ENCODE data around the gene C3orf18. TPM values are rescaled to one million over a fixed set of nuclear protein-coding genes. Genes with fewer than 3 reads are reported as not detected.

The C3orf18 gene
- total RNA-seq, 2 experiments from 2014 or later = 53.2 to 58.4 TPM

DNA sequence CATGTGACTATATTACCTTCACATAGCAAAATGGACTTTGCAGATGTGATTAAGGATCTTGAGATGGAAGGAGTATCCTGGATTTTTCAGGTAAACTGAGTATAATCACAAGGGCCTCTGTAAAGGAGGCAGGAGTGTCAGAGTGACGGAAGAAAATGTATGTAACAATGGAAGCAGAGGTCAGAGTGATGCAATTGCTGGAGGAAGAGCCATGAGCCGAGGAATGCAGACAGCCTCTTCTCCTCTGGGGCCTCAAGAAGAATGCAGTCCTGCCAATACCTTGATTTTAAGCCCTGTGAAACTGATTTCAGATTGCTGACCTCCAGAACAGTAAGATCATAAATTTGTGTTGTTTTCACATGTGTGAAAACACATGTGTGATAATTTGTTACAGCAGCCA, 16.8 kb upstream of the C3orf18 start:
- H3K36me3 Mint-ChIP-seq = peaks cover 44% of the 10 kb centered on the region
- no peak for DNase-seq
- POLR2A ChIA-PET = interaction anchor here (4.1 to 26.1 kb wide), 2 partner anchors 11 to 24 kb away, joined by 27 to 3572 read pairs; partner anchors contain the start of genes CISH and MAPKAPK3
- H3K4me1 Mint-ChIP-seq = peaks cover 70% of the 10 kb centered on the region
- H3K4me3 Mint-ChIP-seq = no peak overlapping the region
- H3K27ac Mint-ChIP-seq = peak overlapping the region; percentile 79
- no peak for ATAC-seq (ENCODE audit: low read depth)
- no peaks in the 10 kb centered on the region for H3K27me3 Mint-ChIP-seq
- H3K9me3 Mint-ChIP-seq = no peaks in the 10 kb centered on the region

DNA sequence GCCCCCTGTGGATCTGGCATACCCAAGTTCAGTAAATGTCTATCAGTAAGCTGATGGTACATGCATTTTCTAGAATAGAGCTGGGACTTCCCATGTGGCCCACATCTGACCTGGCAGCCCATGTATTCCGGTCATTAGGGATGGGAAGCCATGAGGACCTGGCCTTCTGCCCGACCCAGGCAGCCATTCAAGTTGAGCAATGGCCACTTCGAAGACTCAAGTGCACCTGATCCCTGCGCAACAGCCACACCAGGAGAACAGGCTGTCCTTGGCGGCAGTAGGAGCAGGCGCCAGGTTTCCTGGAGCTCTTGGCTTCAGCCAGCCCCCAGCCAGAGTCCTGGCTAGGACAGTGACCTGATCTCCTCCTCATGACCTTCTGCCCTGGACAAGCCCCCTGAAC, 16.4 kb upstream of the C3orf18 start:
- peaks cover 71% of the 10 kb centered on the region for H3K4me1 Mint-ChIP-seq
- POLR2A ChIA-PET = interaction anchor here (4.1 to 26.1 kb wide), 2 partner anchors 11 to 25 kb away, joined by 27 to 3572 read pairs; partner anchors contain the start of genes CISH and MAPKAPK3
- ATAC-seq (ENCODE audit: low read depth) = no peak
- peaks cover 49% of the 10 kb centered on the region for H3K36me3 Mint-ChIP-seq
- peak overlapping the region; percentile 79 for H3K27ac Mint-ChIP-seq
- H3K27me3 Mint-ChIP-seq = no peaks in the 10 kb centered on the region
- H3K9me3 Mint-ChIP-seq = no peaks in the 10 kb centered on the region
- no peak overlapping the region for H3K4me3 Mint-ChIP-seq
- DNase-seq = no peak

- Mint-ChIP-seq H3K9me3 (no peaks in the 10 kb centered on the region), H3K27ac (peak overlapping the region; percentile 85)
These were observed 14.5 kb upstream of the C3orf18 start for GRCh38 chr3:50582083-50582482.

GRCh38 chr3:50581459-50581842, 13.9 kb upstream of the C3orf18 start:
- Mint-ChIP-seq H3K27me3 (no peaks in the 10 kb centered on the region), H3K36me3 (peaks cover 57% of the 10 kb centered on the region), H3K4me1 (peaks cover 57% of the 10 kb centered on the region), H3K4me3 (no peak overlapping the region), H3K27ac (peak overlapping the region; percentile 85), H3K9me3 (no peaks in the 10 kb centered on the region)
- DNase-seq (no peak), ATAC-seq (ENCODE audit: low read depth) (no peak)
- POLR2A ChIA-PET = interaction anchor here (1.1 to 26.1 kb wide), 6 partner anchors 8 to 27 kb away, joined by 3 to 3572 read pairs (median 18); partner anchors contain the start of genes C3orf18, CISH, HEMK1 and MAPKAPK3

More at GRCh38 chr3:50582083-50582482, 14.5 kb upstream of the C3orf18 start:
- H3K36me3 Mint-ChIP-seq = peaks cover 59% of the 10 kb centered on the region
- POLR2A ChIA-PET = interaction anchor here (4.1 to 26.1 kb wide), 3 partner anchors 8 to 27 kb away, joined by 27 to 3572 read pairs (median 958); partner anchors contain the start of genes CISH and MAPKAPK3
- ATAC-seq (ENCODE audit: low read depth) (no peak), DNase-seq (no peak)
- H3K4me1 Mint-ChIP-seq = peaks cover 62% of the 10 kb centered on the region
- no peaks in the 10 kb centered on the region for H3K27me3 Mint-ChIP-seq
- no peak overlapping the region for H3K4me3 Mint-ChIP-seq

GRCh38 chr3:50580683-50581458, 13.3 kb upstream of the C3orf18 start:
- Mint-ChIP-seq H3K4me3 (no peak overlapping the region), H3K36me3 (peaks cover 59% of the 10 kb centered on the region), H3K27me3 (no peaks in the 10 kb centered on the region), H3K4me1 (peaks cover 59% of the 10 kb centered on the region), H3K27ac (peak overlapping the region; percentile 85), H3K9me3 (no peaks in the 10 kb centered on the region)
- no peak for DNase-seq
- ATAC-seq (ENCODE audit: low read depth) = peak; percentile 78
- POLR2A ChIA-PET = interaction anchor here (1.1 to 26.1 kb wide), 6 partner anchors 8 to 28 kb away, joined by 3 to 3572 read pairs (median 18); partner anchors contain the start of genes C3orf18, CISH, HEMK1 and MAPKAPK3

DNA sequence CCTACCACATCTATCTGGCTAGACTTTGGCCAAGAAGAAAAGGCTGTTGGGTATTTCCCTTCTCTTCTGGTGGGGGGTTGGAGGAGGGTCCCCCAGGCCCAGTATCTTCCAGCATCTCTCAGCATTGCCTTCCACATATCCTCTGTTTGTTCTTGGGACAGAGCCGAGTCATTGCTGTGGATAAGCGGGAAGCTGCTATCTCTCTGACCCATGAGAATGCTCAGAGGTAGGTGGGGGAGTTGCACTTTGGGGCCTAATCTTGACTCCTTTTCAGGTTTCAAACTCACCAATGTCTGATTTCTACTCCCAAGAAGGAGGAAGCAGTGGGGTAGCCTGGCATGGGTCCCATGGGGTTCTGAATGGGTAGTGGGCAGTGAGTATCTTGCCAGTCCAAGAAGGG, 9.8 kb upstream of the C3orf18 start:
- POLR2A ChIA-PET = interaction anchor here (1.9 to 26.1 kb wide), 3 partner anchors 9 to 31 kb away, joined by 8 to 3572 read pairs (median 958); partner anchors contain the start of genes CISH, HEMK1 and MAPKAPK3
- peak overlapping the region; percentile 74 for H3K27ac Mint-ChIP-seq
- H3K4me3 Mint-ChIP-seq = no peak overlapping the region
- H3K4me1 Mint-ChIP-seq = peaks cover 69% of the 10 kb centered on the region
- no peaks in the 10 kb centered on the region for H3K9me3 Mint-ChIP-seq
- no peaks in the 10 kb centered on the region for H3K27me3 Mint-ChIP-seq
- ATAC-seq (ENCODE audit: low read depth) = no peak
- H3K36me3 Mint-ChIP-seq = peaks cover 48% of the 10 kb centered on the region
- no peak for DNase-seq

- H3K27me3 Mint-ChIP-seq = no peaks in the 10 kb centered on the region
These were observed 7.8 kb upstream of the C3orf18 start for GRCh38 chr3:50575372-50575771.

GRCh38 chr3:50574444-50574831, 6.9 kb upstream of the C3orf18 start:
- ATAC-seq (ENCODE audit: low read depth) = peak; percentile 6
- H3K4me3 Mint-ChIP-seq = peak overlapping the region; percentile 96
- no peaks in the 10 kb centered on the region for H3K9me3 Mint-ChIP-seq
- peaks cover 75% of the 10 kb centered on the region for H3K4me1 Mint-ChIP-seq
- H3K36me3 Mint-ChIP-seq = peaks cover 58% of the 10 kb centered on the region
- POLR2A ChIA-PET = interaction anchor here (0.6 to 26.1 kb wide), 6 partner anchors 8 to 235 kb away, joined by 3 to 3572 read pairs (median 136); partner anchors contain the start of genes CISH, MAPKAPK3 and RASSF1
- peak overlapping the region; percentile 99 for H3K27ac Mint-ChIP-seq
- DNase-seq = peak; percentile 76
- no peaks in the 10 kb centered on the region for H3K27me3 Mint-ChIP-seq

More at GRCh38 chr3:50575372-50575771, 7.8 kb upstream of the C3orf18 start:
- Mint-ChIP-seq H3K27ac (peak overlapping the region; percentile 99), H3K4me1 (peaks cover 75% of the 10 kb centered on the region), H3K36me3 (peaks cover 51% of the 10 kb centered on the region), H3K9me3 (no peaks in the 10 kb centered on the region), H3K4me3 (peak overlapping the region; percentile 96)
- POLR2A ChIA-PET = interaction anchor here (0.6 to 26.1 kb wide), 4 partner anchors 15 to 236 kb away, joined by 3 to 3572 read pairs (median 592); partner anchors contain the start of genes CISH, MAPKAPK3 and RASSF1
- no peak for DNase-seq
- no peak for ATAC-seq (ENCODE audit: low read depth)

- peak; percentile 86 for DNase-seq
- POLR2A ChIA-PET = interaction anchor here (1.1 to 26.1 kb wide), 8 partner anchors 8 to 811 kb away, joined by 5 to 3572 read pairs (median 38); partner anchors contain the start of genes CISH, MANF, MAPKAPK3 and RASSF1
- Mint-ChIP-seq H3K27ac (peak overlapping the region; percentile 99), H3K4me3 (peak overlapping the region; percentile 96), H3K36me3 (peaks cover 52% of the 10 kb centered on the region), H3K9me3 (no peaks in the 10 kb centered on the region), H3K4me1 (peaks cover 70% of the 10 kb centered on the region), H3K27me3 (no peaks in the 10 kb centered on the region)
- peak; percentile 49 for ATAC-seq (ENCODE audit: low read depth)
These were observed 6.3 kb upstream of the C3orf18 start for GRCh38 chr3:50573566-50574443.

DNA sequence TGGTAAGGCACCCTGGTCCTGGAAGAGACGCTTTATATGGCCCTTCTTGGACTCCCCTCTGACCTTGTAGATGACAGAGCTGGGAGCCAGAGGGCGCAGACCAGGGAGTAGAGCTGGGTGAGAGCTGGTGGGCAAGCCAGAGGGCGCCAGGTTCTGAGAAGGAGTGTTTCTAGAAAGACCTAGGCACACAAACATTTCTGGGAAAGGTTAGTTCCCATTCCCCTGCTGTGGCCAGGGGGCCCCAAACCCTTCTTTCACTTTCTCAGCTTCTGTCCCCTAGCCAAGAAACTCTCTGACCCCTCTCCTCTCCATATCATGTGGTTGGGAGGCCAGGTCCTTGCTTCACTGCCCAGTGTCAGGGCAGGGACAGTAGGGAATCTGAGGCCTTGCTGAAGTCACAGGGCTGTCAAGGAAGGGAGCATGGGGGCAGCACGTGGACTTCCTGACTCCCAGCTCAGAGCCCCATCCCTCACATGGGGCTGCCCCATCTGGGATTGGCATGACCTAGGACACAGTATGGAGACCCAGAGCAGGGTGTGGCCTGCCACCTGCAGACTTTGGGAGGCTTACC, 5.3 kb upstream of the C3orf18 start:
- H3K4me3 Mint-ChIP-seq = peak overlapping the region; percentile 96
- ATAC-seq (ENCODE audit: low read depth) (peak; percentile 2), DNase-seq (peak; percentile 72)
- H3K27me3 Mint-ChIP-seq = no peaks in the 10 kb centered on the region
- H3K27ac Mint-ChIP-seq = peak overlapping the region; percentile 99
- peaks cover 65% of the 10 kb centered on the region for H3K4me1 Mint-ChIP-seq
- H3K36me3 Mint-ChIP-seq = peaks cover 43% of the 10 kb centered on the region
- H3K9me3 Mint-ChIP-seq = no peaks in the 10 kb centered on the region
- POLR2A ChIA-PET = interaction anchor here (0.9 to 26.1 kb wide), 11 partner anchors 9 to 812 kb away, joined by 3 to 3572 read pairs (median 9); partner anchors contain the start of genes CISH, MANF, MAPKAPK3 and RASSF1

DNA sequence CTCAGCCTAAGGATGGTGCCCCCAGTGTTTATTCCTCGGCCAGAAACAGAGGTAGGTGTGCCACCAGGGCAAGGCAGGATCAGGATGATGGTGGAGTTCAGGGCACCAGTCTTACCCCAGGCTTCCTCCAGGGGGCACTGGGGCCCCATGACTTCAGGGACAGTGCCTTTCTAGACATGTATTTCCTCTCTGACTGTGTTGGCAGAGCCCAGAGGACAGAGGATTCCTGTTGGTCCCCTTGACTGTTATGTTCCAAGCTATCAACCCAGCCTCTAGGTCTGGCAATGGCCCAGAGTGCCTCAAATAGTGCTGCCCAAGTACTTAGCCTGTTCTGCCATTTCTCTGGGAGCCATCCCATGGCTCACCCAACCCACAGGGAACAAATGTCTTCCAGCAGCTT, 4.6 kb upstream of the C3orf18 start:
- peaks cover 61% of the 10 kb centered on the region for H3K4me1 Mint-ChIP-seq
- ATAC-seq (ENCODE audit: low read depth) (peak; percentile 5), DNase-seq (peak; percentile 85)
- POLR2A ChIA-PET = interaction anchor here (0.6 to 26.1 kb wide), 12 partner anchors 10 to 813 kb away, joined by 3 to 3572 read pairs (median 7); partner anchors contain the start of genes CISH, MANF, MAPKAPK3 and RASSF1
- H3K9me3 Mint-ChIP-seq = no peaks in the 10 kb centered on the region
- H3K36me3 Mint-ChIP-seq = peaks cover 38% of the 10 kb centered on the region
- H3K4me3 Mint-ChIP-seq = peak overlapping the region; percentile 96
- no peaks in the 10 kb centered on the region for H3K27me3 Mint-ChIP-seq
- peak overlapping the region; percentile 99 for H3K27ac Mint-ChIP-seq

- Mint-ChIP-seq H3K36me3 (peaks cover 38% of the 10 kb centered on the region), H3K4me1 (peaks cover 62% of the 10 kb centered on the region), H3K27ac (peak overlapping the region; percentile 99), H3K4me3 (peak overlapping the region; percentile 96), H3K27me3 (no peaks in the 10 kb centered on the region), H3K9me3 (no peaks in the 10 kb centered on the region)
- DNase-seq (no peak), ATAC-seq (ENCODE audit: low read depth) (no peak)
- POLR2A ChIA-PET = interaction anchor here (1.1 to 26.1 kb wide), 7 partner anchors 11 to 232 kb away, joined by 3 to 3572 read pairs (median 48); partner anchors contain the start of genes CISH, MAPKAPK3 and RASSF1
These were observed 3.9 kb upstream of the C3orf18 start for GRCh38 chr3:50571486-50571885.
